GM18511 (cell line): Measurements from ENCODE around the gene SEMA3D.

Source experiments
- ATAC-seq: cut with Tn5 transposase; IDR thresholded peaks from one replicate; pipeline ENCODE4 v1.9.1; 2021; ENCODE audit warnings: mild to moderate bottlenecking, moderate library complexity; ENCODE audit not compliant: unreplicated experiment

SEMA3D gene

GRCh38 chr7:85039196-85039923 lies 147.5 kb downstream of the SEMA3D start:
- ATAC-seq: peak; percentile 85

GRCh38 chr7:85038466-85038865 lies 148.4 kb downstream of the SEMA3D start:
- ATAC-seq: no peak

- ATAC-seq: no peak
Observed at GRCh38 chr7:85033263-85033662, 153.6 kb downstream of the SEMA3D start.

- ATAC-seq: no peak
Observed at GRCh38 chr7:85031475-85031874, 155.4 kb downstream of the SEMA3D start.

- ATAC-seq: peak; percentile 70
Observed at GRCh38 chr7:85030893-85031292, 156.0 kb downstream of the SEMA3D start.

GRCh38 chr7:85025312-85025756 lies 161.5 kb downstream of the SEMA3D start:
- peak; percentile 73 for ATAC-seq

GRCh38 chr7:85023916-85024315 lies 162.9 kb downstream of the SEMA3D start:
- ATAC-seq: no peak

GRCh38 chr7:85023066-85023712 lies 163.7 kb downstream of the SEMA3D start:
- no peak for ATAC-seq

GRCh38 chr7:85022064-85022697 lies 164.7 kb downstream of the SEMA3D start:
- no peak for ATAC-seq

GRCh38 chr7:85021101-85021704 lies 165.7 kb downstream of the SEMA3D start:
- no peak for ATAC-seq

- no peak for ATAC-seq
Observed at GRCh38 chr7:85019778-85020177, 167.1 kb downstream of the SEMA3D start.

- ATAC-seq: no peak
Observed at GRCh38 chr7:85019176-85019575, 167.7 kb downstream of the SEMA3D start.

GRCh38 chr7:85018498-85018897 lies 168.4 kb downstream of the SEMA3D start:
- ATAC-seq: no peak

GRCh38 chr7:85016286-85016685 lies 170.6 kb downstream of the SEMA3D start:
- ATAC-seq: no peak

- ATAC-seq: no peak
Observed at GRCh38 chr7:85014936-85015660, 171.8 kb downstream of the SEMA3D start.

GRCh38 chr7:85011127-85011526 lies 175.7 kb downstream of the SEMA3D start:
- no peak for ATAC-seq

GRCh38 chr7:85010306-85010705 lies 176.6 kb downstream of the SEMA3D start:
- ATAC-seq: no peak

GRCh38 chr7:85006754-85007153 lies 180.1 kb downstream of the SEMA3D start:
- no peak for ATAC-seq

- no peak for ATAC-seq
Observed at GRCh38 chr7:85004402-85004801, 182.5 kb downstream of the SEMA3D start.

- no peak for ATAC-seq
Observed at GRCh38 chr7:85001495-85002345, 185.1 kb downstream of the SEMA3D start.
